Gastroesophageal sphincter (tissue), 3 donors: Measurements from ENCODE around the gene GRIK3.

ENCODE experiments used
- EP300 ChIP-seq: sonication (generic); formaldehyde crosslinking; IDR thresholded peaks from one replicate; pipeline ENCODE4 v1.6.1; 2017; ENCODE audit warnings: antibody characterized with exemption, mild to moderate bottlenecking
- POLR2A ChIP-seq, 2 donors: fragments of 450-650 bp; IDR thresholded peaks; one replicate each; pipeline ENCODE4 v1.6.1; 2017; ENCODE audit warnings: antibody characterized with exemption in 2 of 2, mild to moderate bottlenecking in 2 of 2, moderate library complexity in 1 of 2
- POLR2AphosphoS5 ChIP-seq: sonication (generic); formaldehyde crosslinking; IDR thresholded peaks from one replicate; pipeline ENCODE4 v1.6.1; 2017; ENCODE audit warnings: antibody characterized with exemption
- TF ChIP-seq, protein P1 (sequence below), 4 experiments: fragments of 200-600 bp in 2 of 4; fragments of 450-650 bp in 2 of 4; sonication (generic) in 1 of 4; IDR thresholded peaks; one replicate each; pipeline ENCODE4 v1.5.1; 2017 to 2019; ENCODE audit warnings: antibody characterized with exemption in 4 of 4, mild to moderate bottlenecking in 2 of 4, moderate library complexity in 2 of 4

GRCh38 chr1:36772647-36773495 lies 261.4 kb downstream of the GRIK3 start:
- TF ChIP-seq, protein P1, sequence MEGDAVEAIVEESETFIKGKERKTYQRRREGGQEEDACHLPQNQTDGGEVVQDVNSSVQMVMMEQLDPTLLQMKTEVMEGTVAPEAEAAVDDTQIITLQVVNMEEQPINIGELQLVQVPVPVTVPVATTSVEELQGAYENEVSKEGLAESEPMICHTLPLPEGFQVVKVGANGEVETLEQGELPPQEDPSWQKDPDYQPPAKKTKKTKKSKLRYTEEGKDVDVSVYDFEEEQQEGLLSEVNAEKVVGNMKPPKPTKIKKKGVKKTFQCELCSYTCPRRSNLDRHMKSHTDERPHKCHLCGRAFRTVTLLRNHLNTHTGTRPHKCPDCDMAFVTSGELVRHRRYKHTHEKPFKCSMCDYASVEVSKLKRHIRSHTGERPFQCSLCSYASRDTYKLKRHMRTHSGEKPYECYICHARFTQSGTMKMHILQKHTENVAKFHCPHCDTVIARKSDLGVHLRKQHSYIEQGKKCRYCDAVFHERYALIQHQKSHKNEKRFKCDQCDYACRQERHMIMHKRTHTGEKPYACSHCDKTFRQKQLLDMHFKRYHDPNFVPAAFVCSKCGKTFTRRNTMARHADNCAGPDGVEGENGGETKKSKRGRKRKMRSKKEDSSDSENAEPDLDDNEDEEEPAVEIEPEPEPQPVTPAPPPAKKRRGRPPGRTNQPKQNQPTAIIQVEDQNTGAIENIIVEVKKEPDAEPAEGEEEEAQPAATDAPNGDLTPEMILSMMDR (IDR thresholded peaks at IDR 0.05) = no peak
- TF ChIP-seq POLR2A (IDR thresholded peaks at IDR 0.05) (no peak), POLR2AphosphoS5 (no peak), EP300 (no peak)
